Measurements from ENCODE around the gene HSP90AB1. TPM values are rescaled to one million over a fixed set of nuclear protein-coding genes. Genes with fewer than 3 reads are reported as not detected.

Gene HSP90AB1
- total RNA-seq, 1 experiment from 2014 or later, result 1,925 TPM

Small RNA genes lying within 50 kb of the gene (small RNA-seq; reads per million reads assigned to genes)
- gene RN7SL811P, result not detected

Other genes with a start within 250 kb of the HSP90AB1 start
- 98.1 and 172 TPM in 2 replicates for gene MRPL14, start 119.6 kb upstream of the HSP90AB1 start, total RNA-seq (2014; rRNA removed; shearing (Covaris generic))
- 14.1 and 19.1 TPM in 2 replicates for gene TMEM63B, start 119.5 kb upstream of the HSP90AB1 start, total RNA-seq (2014; rRNA removed; shearing (Covaris generic))
- gene CAPN11, start 88.3 kb upstream of the HSP90AB1 start, total RNA-seq (2014; rRNA removed; shearing (Covaris generic)), result not detected in 2 replicates
- not detected in 2 replicates for gene MYMX, start 30.2 kb upstream of the HSP90AB1 start, total RNA-seq (2014; rRNA removed; shearing (Covaris generic))
- gene SLC29A1, start 23.5 kb upstream of the HSP90AB1 start, total RNA-seq (2014; rRNA removed; shearing (Covaris generic)), result 55.2 and 78.8 TPM in 2 replicates
- gene SLC35B2, start 10.4 kb downstream of the HSP90AB1 start, total RNA-seq (2014; rRNA removed; shearing (Covaris generic)), result 123 and 127 TPM in 2 replicates
- 11.4 and 12.5 TPM in 2 replicates for gene NFKBIE, start 18.4 kb downstream of the HSP90AB1 start, total RNA-seq (2014; rRNA removed; shearing (Covaris generic))
- not detected in 2 replicates for gene TMEM151B, start 23.3 kb downstream of the HSP90AB1 start, total RNA-seq (2014; rRNA removed; shearing (Covaris generic))
- 17.4 and 20.2 TPM in 2 replicates for gene AARS2, start 66.2 kb downstream of the HSP90AB1 start, total RNA-seq (2014; rRNA removed; shearing (Covaris generic))
- not detected in 2 replicates for gene SPATS1, start 95.5 kb downstream of the HSP90AB1 start, total RNA-seq (2014; rRNA removed; shearing (Covaris generic))
- 22.6 and 23.5 TPM in 2 replicates for gene CDC5L, start 140.6 kb downstream of the HSP90AB1 start, total RNA-seq (2014; rRNA removed; shearing (Covaris generic))

All from HT1080 (cell line).